22Rv1 (cell line): ENCODE data around the gene ACOX1.

Experiments used
- H3K27ac ChIP-seq: fragments of 450-650 bp; 2 replicates; pipeline ENCODE4 v1.5.1; 2017
- ZFX ChIP-seq: fragments of 450-650 bp; IDR thresholded peaks from 2 replicates; pipeline ENCODE4 v1.6.1; 2017; ENCODE audit warnings: antibody characterized with exemption, borderline replicate concordance
- TF ChIP-seq, protein P1 (sequence below): fragments of 450-650 bp; IDR thresholded peaks from 2 replicates; pipeline ENCODE4 v1.5.1; 2017; ENCODE audit warnings: mild to moderate bottlenecking

ACOX1 gene

GRCh38 chr17:75891605-75892555, 87.1 kb downstream of the ACOX1 start:
- TF ChIP-seq, protein P1, sequence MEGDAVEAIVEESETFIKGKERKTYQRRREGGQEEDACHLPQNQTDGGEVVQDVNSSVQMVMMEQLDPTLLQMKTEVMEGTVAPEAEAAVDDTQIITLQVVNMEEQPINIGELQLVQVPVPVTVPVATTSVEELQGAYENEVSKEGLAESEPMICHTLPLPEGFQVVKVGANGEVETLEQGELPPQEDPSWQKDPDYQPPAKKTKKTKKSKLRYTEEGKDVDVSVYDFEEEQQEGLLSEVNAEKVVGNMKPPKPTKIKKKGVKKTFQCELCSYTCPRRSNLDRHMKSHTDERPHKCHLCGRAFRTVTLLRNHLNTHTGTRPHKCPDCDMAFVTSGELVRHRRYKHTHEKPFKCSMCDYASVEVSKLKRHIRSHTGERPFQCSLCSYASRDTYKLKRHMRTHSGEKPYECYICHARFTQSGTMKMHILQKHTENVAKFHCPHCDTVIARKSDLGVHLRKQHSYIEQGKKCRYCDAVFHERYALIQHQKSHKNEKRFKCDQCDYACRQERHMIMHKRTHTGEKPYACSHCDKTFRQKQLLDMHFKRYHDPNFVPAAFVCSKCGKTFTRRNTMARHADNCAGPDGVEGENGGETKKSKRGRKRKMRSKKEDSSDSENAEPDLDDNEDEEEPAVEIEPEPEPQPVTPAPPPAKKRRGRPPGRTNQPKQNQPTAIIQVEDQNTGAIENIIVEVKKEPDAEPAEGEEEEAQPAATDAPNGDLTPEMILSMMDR: no peak
- TF ChIP-seq ZFX: no peak
- H3K27ac ChIP-seq: no peak overlapping the region
